Stomach smooth muscle (tissue), 2 donors: Measurements from ENCODE around the gene SLC16A1.

Source experiments
- H3K27ac ChIP-seq: one replicate; pipeline ENCODE4 v1.7.0; 2013; ENCODE audit warnings: mild to moderate bottlenecking, low read length, inconsistent platforms
- H3K27me3 ChIP-seq, 2 donors: one replicate each; pipeline ENCODE4 v1.7.0; 2013; ENCODE audit warnings: low read length in 2 of 2; ENCODE audit not compliant: insufficient read depth in 2 of 2, control insufficient read depth in 1 of 2
- H3K36me3 ChIP-seq, 2 donors: one replicate each; pipeline ENCODE4 v1.7.0; 2013; ENCODE audit warnings: low read length in 2 of 2; ENCODE audit not compliant: control insufficient read depth in 2 of 2, insufficient read depth in 2 of 2
- H3K4me1 ChIP-seq: one replicate; pipeline ENCODE4 v1.7.0; 2013; ENCODE audit warnings: low read length; ENCODE audit not compliant: control insufficient read depth, insufficient read depth
- H3K4me3 ChIP-seq, 2 donors: one replicate each; pipeline ENCODE4 v1.7.0; 2013; ENCODE audit warnings: low read length in 2 of 2
- H3K9ac ChIP-seq, 2 donors: one replicate each; pipeline ENCODE4 v1.7.0; 2013; ENCODE audit warnings: low read length in 2 of 2, mild to moderate bottlenecking in 1 of 2
- H3K9me3 ChIP-seq, 2 donors: one replicate each; pipeline ENCODE4 v1.7.0; 2013; ENCODE audit warnings: low read length in 2 of 2; ENCODE audit not compliant: control insufficient read depth in 2 of 2
- donor health status: healthy.
- donor health status: Pancreatic carcinoma.

Gene SLC16A1

GRCh38 chr1:112946683-112947082, 9.3 kb downstream of the SLC16A1 start:
- H3K27me3 ChIP-seq = no peaks in the 10 kb centered on the region
- no peaks in the 10 kb centered on the region for H3K4me1 ChIP-seq
- H3K27ac ChIP-seq = no peak overlapping the region
- H3K36me3 ChIP-seq = no peaks in the 10 kb centered on the region
- no peak overlapping the region for H3K9ac ChIP-seq
- H3K4me3 ChIP-seq = no peak overlapping the region
- H3K9me3 ChIP-seq = no peaks in the 10 kb centered on the region

DNA sequence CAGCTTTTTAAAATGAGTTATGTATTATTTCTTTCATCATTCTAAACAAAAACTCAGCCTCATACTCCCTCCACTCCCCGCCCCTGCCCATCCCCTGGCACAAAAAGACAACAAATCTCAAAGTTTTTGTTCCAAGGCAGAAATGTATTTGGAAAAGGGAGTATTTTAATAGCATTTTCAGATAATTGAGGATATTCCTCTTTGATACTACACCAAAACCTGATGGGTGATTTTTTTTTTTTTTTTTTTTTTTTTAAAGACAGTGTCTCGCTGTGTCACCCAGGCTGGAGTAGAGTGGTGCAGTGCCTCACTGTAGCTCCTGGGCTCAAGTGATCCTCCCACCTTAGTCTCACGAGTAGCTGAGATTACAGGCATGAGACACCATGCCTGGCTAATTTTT, 16.2 kb downstream of the SLC16A1 start:
- H3K36me3 ChIP-seq = no peaks in the 10 kb centered on the region
- H3K27me3 ChIP-seq = no peaks in the 10 kb centered on the region
- H3K4me3 ChIP-seq = no peak overlapping the region
- H3K9me3 ChIP-seq = no peaks in the 10 kb centered on the region
- no peaks in the 10 kb centered on the region for H3K4me1 ChIP-seq
- H3K27ac ChIP-seq = no peak overlapping the region
- no peak overlapping the region for H3K9ac ChIP-seq

- Histone ChIP-seq H3K9ac (no peak overlapping the region), H3K27me3 (no peaks in the 10 kb centered on the region), H3K4me1 (no peaks in the 10 kb centered on the region), H3K36me3 (no peaks in the 10 kb centered on the region), H3K4me3 (no peak overlapping the region), H3K27ac (no peak overlapping the region), H3K9me3 (no peaks in the 10 kb centered on the region)
These were observed 17.8 kb downstream of the SLC16A1 start for GRCh38 chr1:112938210-112938609.

GRCh38 chr1:112937495-112937894, 18.5 kb downstream of the SLC16A1 start:
- Histone ChIP-seq H3K27me3 (no peaks in the 10 kb centered on the region), H3K9me3 (no peaks in the 10 kb centered on the region), H3K9ac (no peak overlapping the region), H3K36me3 (no peaks in the 10 kb centered on the region), H3K4me3 (no peak overlapping the region), H3K4me1 (no peaks in the 10 kb centered on the region), H3K27ac (no peak overlapping the region)

DNA sequence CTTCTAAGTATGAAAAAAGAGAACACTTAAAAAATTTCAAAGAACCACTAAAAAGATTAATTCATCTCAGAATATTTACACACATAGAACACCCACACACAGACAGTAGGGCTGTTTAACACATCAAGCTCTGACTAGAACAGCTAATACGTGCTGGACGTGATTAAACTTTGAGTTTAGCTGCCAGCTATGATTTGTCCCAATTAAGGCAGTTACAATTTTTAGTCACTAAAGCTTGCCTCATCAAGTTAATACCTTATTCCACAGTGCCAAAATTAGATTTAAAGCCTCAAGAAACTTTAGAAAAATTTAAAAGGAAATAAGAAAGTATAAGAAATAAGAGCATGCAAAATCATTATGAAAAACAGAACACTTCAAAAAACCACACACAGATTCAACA, 18.9 kb downstream of the SLC16A1 start:
- H3K36me3 ChIP-seq = no peaks in the 10 kb centered on the region
- peak overlapping the region in 1 of 2 donors; percentile 0 for H3K9ac ChIP-seq
- no peak overlapping the region for H3K27ac ChIP-seq
- H3K4me3 ChIP-seq = no peak overlapping the region
- H3K27me3 ChIP-seq = no peaks in the 10 kb centered on the region
- H3K9me3 ChIP-seq = no peaks in the 10 kb centered on the region
- no peaks in the 10 kb centered on the region for H3K4me1 ChIP-seq

GRCh38 chr1:112935461-112936111, 20.4 kb downstream of the SLC16A1 start:
- H3K9ac ChIP-seq = no peak overlapping the region
- no peak overlapping the region for H3K27ac ChIP-seq
- H3K9me3 ChIP-seq = no peaks in the 10 kb centered on the region
- no peaks in the 10 kb centered on the region for H3K27me3 ChIP-seq
- no peaks in the 10 kb centered on the region for H3K4me1 ChIP-seq
- no peak overlapping the region for H3K4me3 ChIP-seq
- H3K36me3 ChIP-seq = no peaks in the 10 kb centered on the region

GRCh38 chr1:112934577-112934976, 21.4 kb downstream of the SLC16A1 start:
- Histone ChIP-seq H3K36me3 (no peaks in the 10 kb centered on the region), H3K27me3 (no peaks in the 10 kb centered on the region), H3K27ac (no peak overlapping the region), H3K4me3 (no peak overlapping the region), H3K9me3 (no peaks in the 10 kb centered on the region), H3K4me1 (no peaks in the 10 kb centered on the region), H3K9ac (no peak overlapping the region)

DNA sequence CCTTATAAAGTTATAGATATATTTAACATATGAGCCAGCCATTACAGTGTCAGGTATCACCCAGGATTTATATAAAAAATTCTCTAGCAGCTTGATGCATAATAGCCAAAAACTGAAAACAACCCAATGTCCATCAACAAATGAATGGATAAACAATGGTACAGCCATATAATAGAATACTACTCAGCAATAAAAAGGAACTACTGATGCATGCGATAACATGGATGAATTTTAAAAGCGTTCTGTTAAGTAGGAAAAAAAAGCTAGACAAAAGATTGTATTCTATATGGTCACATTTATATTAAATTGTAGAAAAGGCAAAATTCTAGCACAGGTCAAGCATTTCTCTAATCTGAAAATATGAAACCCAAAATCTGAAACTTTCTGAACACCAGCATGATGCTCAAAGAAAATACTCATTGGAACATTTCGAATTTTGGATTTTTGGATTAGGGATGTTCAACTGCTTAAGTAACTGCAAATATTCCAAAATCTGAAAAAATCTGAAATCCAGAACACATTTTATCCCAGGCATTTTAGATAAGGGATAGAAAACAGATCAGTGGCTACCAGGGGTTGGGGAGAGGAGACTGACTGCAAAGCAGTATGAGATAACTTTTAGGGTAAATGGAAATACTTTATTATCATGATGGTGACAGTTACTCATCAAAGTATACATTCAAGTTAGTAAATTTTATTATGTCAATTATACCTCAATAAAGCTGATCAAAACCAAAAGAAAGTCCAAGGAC, 22.0 kb downstream of the SLC16A1 start:
- Histone ChIP-seq H3K4me3 (no peak overlapping the region), H3K9me3 (no peaks in the 10 kb centered on the region), H3K27ac (no peak overlapping the region), H3K36me3 (peaks cover 0 to under 1% of the 10 kb centered on the region in 2 donors), H3K27me3 (no peaks in the 10 kb centered on the region), H3K4me1 (no peaks in the 10 kb centered on the region), H3K9ac (no peak overlapping the region)

GRCh38 chr1:112929979-112930378, 26.0 kb downstream of the SLC16A1 start:
- Histone ChIP-seq H3K27me3 (no peaks in the 10 kb centered on the region), H3K27ac (no peak overlapping the region), H3K9ac (no peak overlapping the region), H3K36me3 (peaks cover 1 to 4% of the 10 kb centered on the region in 2 donors), H3K4me3 (no peak overlapping the region), H3K4me1 (no peaks in the 10 kb centered on the region), H3K9me3 (no peaks in the 10 kb centered on the region)

DNA sequence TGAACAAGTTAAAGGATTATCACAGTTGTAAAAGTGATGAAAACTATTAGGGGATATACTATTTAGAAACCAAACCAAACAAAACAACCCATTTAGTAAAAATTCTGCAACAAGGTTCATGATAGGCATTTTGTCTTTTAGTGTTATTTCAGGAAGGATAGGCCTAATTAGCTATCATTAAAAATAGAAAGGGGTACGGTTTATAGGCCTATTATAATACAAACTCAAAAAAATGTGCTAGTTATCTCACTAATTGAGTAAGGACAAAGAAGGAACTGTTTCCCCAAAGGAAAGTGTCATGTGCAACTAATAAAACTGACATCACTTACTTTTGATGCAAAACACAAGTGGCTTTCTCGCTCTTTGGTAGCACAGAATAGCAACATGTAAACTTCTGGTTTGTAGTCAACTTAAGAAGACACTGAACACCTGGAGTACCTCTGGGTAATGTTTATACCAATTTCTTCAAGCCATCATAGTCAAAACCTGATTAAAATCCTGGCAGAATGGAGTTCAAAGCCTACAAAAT, 28.5 kb downstream of the SLC16A1 start:
- H3K9me3 ChIP-seq = no peaks in the 10 kb centered on the region
- H3K4me3 ChIP-seq = no peak overlapping the region
- H3K27ac ChIP-seq = no peak overlapping the region
- no peaks in the 10 kb centered on the region for H3K27me3 ChIP-seq
- no peaks in the 10 kb centered on the region for H3K4me1 ChIP-seq
- peaks cover 11 to 16% of the 10 kb centered on the region in 2 donors for H3K36me3 ChIP-seq
- no peak overlapping the region for H3K9ac ChIP-seq

- Histone ChIP-seq H3K9ac (no peak overlapping the region), H3K27ac (no peak overlapping the region), H3K4me1 (no peaks in the 10 kb centered on the region), H3K4me3 (no peak overlapping the region), H3K27me3 (no peaks in the 10 kb centered on the region), H3K36me3 (peaks cover 11 to 16% of the 10 kb centered on the region in 2 donors), H3K9me3 (no peaks in the 10 kb centered on the region)
These were observed 29.1 kb downstream of the SLC16A1 start for GRCh38 chr1:112926858-112927257.
